Osteocyte (in vitro differentiated cells): ENCODE measurements around the gene TMEM8B. TPM values are rescaled to one million over a fixed set of nuclear protein-coding genes. Genes with fewer than 3 reads are reported as not detected.

Experiments used
- DNase-seq: peaks from one replicate; pipeline ENCODE4 v3.0.0; 2021; ENCODE audit warnings: mixed read lengths; ENCODE audit not compliant: unreplicated experiment; ENCODE audit errors: extremely low spot score
- H3K27ac Mint-ChIP-seq: one replicate; pipeline ENCODE4 v1.8.0; 2021; ENCODE audit warnings: mild to moderate bottlenecking, mixed read lengths; ENCODE audit not compliant: unreplicated experiment
- H3K27me3 Mint-ChIP-seq: one replicate; pipeline ENCODE4 v1.8.0; 2021; ENCODE audit warnings: mixed read lengths; ENCODE audit not compliant: unreplicated experiment
- H3K36me3 Mint-ChIP-seq: one replicate; pipeline ENCODE4 v1.8.0; 2021; ENCODE audit warnings: mixed read lengths; ENCODE audit not compliant: unreplicated experiment
- H3K4me1 Mint-ChIP-seq: one replicate; pipeline ENCODE4 v1.8.0; 2021; ENCODE audit warnings: mixed read lengths; ENCODE audit not compliant: unreplicated experiment
- H3K4me3 Mint-ChIP-seq: one replicate; pipeline ENCODE4 v1.8.0; 2021; ENCODE audit warnings: mild to moderate bottlenecking, moderate library complexity, mixed read lengths; ENCODE audit not compliant: unreplicated experiment
- H3K9me3 Mint-ChIP-seq: one replicate; pipeline ENCODE4 v1.8.0; 2021; ENCODE audit warnings: mixed read lengths; ENCODE audit not compliant: unreplicated experiment
- CTCF ChIP-seq: fragments of 200-600 bp; sonication (generic); IDR thresholded peaks from 2 replicates; pipeline ENCODE4 v1.5.0; 2021; ENCODE audit warnings: antibody characterized with exemption, mild to moderate bottlenecking, moderate library complexity
- total RNA-seq: library from RNA; stranded (reverse); gene quantifications from 2 replicates; pipeline ENCODE4 v1.2.1, GENCODE V29; 2021

Gene TMEM8B
- total RNA-seq, 1 donor from 2014 or later: 29.9 TPM

DNA sequence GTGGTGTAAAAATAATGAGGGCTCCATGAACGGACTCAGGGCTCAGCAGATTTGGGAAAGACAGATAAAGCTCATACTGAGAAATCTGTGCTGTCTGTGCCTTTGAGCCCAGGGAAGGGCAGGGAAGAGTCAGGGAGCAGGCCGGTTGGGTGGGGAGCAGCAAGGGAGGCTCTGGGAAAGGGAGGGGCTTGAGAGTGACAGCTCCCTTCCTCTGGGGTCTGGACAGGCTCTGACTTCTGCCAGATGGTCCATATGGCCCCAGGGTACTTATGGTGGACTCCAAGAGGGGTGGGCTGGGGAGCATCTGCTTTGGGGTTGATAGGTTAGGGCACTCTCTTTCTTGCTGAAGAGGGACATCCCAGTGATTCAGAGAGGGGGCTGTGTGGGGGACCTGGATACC lies 35.6 kb upstream of the TMEM8B start:
- H3K36me3 Mint-ChIP-seq: peaks cover 2% of the 10 kb centered on the region
- no peaks in the 10 kb centered on the region for H3K27me3 Mint-ChIP-seq
- no peak for TF ChIP-seq CTCF
- H3K4me1 Mint-ChIP-seq: peaks cover 40% of the 10 kb centered on the region
- peak overlapping the region; percentile 50 for H3K27ac Mint-ChIP-seq
- DNase-seq: no peak
- peak overlapping the region; percentile 44 for H3K4me3 Mint-ChIP-seq
- no peaks in the 10 kb centered on the region for H3K9me3 Mint-ChIP-seq

DNA sequence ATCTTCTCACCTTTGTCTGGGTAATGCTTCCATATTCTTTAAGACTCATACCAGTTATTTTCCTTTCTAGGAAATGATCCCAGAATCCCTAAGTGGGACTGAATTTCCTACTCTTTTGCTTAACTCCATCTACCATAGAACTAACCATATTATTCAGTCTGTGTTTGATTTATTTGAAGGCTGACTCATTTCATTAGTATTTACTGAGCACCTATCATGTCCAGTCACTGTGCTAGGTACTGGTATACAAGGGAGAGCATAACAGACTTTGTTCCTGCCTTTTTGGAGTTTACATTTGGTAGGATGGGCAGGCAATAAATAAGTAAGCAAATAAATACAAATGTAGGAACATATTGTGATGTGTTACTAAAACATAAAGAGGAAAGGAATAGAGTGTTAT lies 33.3 kb upstream of the TMEM8B start:
- DNase-seq: no peak
- Mint-ChIP-seq H3K4me1 (peaks cover 38% of the 10 kb centered on the region), H3K36me3 (peaks cover 6% of the 10 kb centered on the region), H3K9me3 (no peaks in the 10 kb centered on the region), H3K4me3 (no peak overlapping the region), H3K27me3 (no peaks in the 10 kb centered on the region), H3K27ac (no peak overlapping the region)
- no peak for TF ChIP-seq CTCF

DNA sequence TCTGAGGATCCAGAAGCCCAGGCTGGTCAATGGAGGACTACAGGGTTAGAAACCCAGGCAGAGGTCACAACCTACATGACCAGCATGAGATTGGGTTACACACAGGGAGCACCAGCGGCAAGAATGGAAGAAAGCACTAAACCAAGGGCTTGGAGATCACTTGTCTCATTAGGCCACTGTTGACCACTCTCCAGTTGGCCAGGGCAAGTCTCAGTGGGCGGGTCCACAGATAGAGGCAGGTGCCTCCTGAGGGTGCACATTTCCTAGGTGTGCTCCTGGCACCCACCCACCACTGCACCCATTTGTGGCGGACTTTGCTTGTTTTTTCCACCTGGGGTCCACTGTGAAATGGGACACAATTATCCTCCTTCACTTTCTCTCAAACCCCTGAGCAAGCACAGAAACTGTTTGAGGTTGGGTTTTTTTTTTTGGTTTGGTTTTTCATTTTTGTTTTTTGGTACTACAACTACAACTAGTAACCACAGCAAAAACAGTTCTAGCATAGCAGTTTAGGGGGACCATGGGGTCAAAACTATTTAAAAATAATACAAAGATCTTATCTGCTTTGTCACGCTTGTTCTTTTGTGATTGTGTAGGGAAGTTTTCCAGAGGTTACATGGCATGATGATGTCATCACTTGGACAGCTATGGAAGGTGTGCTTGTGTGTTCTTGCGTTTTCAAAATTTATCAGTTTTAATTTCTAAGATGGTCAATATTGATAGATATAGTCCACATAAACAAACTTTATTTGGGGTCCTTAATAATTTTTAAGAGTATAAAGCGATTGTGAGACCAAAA lies 31.5 kb upstream of the TMEM8B start:
- Mint-ChIP-seq H3K27me3 (no peaks in the 10 kb centered on the region), H3K27ac (no peak overlapping the region), H3K36me3 (peaks cover 12% of the 10 kb centered on the region), H3K4me1 (peaks cover 34% of the 10 kb centered on the region), H3K9me3 (no peaks in the 10 kb centered on the region), H3K4me3 (no peak overlapping the region)
- TF ChIP-seq CTCF: no peak
- no peak for DNase-seq

GRCh38 chr9:35798658-35799374 lies 30.2 kb upstream of the TMEM8B start:
- peaks cover 21% of the 10 kb centered on the region for H3K4me1 Mint-ChIP-seq
- no peaks in the 10 kb centered on the region for H3K9me3 Mint-ChIP-seq
- H3K36me3 Mint-ChIP-seq: peaks cover 17% of the 10 kb centered on the region
- H3K4me3 Mint-ChIP-seq: no peak overlapping the region
- H3K27ac Mint-ChIP-seq: peak overlapping the region; percentile 23
- no peak for TF ChIP-seq CTCF
- no peak for DNase-seq
- H3K27me3 Mint-ChIP-seq: no peaks in the 10 kb centered on the region

DNA sequence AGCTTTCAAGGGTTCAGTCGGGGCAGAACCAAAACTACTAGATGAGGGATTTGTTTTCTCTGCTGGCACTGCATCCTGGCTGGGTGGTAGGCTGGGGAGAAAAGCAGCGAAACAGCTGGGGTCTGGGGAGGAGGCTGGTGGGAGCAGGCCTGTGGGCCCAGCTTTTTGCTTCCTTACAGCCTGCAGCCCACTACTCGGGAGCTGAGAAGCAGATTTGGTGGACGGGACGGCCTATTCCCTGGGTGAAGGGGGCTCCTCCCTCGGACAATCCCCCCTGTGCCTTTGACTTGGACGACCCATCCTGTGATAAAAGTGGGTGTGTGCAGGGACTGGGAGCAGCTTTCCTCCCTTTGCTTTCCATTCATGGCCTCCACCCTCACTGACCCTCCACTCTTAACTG lies 28.5 kb upstream of the TMEM8B start:
- Mint-ChIP-seq H3K4me3 (no peak overlapping the region), H3K27me3 (no peaks in the 10 kb centered on the region), H3K9me3 (no peaks in the 10 kb centered on the region), H3K36me3 (peaks cover 20% of the 10 kb centered on the region), H3K27ac (no peak overlapping the region), H3K4me1 (peaks cover 6% of the 10 kb centered on the region)
- TF ChIP-seq CTCF: no peak
- no peak for DNase-seq
